Ascending aorta (tissue), 2 donors: ENCODE data around the gene ITGA11. TPM values are rescaled to one million over a fixed set of nuclear protein-coding genes. Genes with fewer than 3 reads are reported as not detected.

Experiments used
- DNase-seq, 2 donors: peaks; one replicate each; pipeline ENCODE4 v3.0.0-alpha.2; 2019; ENCODE audit warnings: low spot score in 2 of 2
- H3K27ac ChIP-seq, 2 donors: fragments of 200-600 bp; sonication (generic); one replicate each; pipeline ENCODE4 v1.5.1; 2016 to 2017; ENCODE audit warnings: mild to moderate bottlenecking in 1 of 2
- H3K27me3 ChIP-seq: fragments of 200-600 bp; sonication (generic); one replicate; pipeline ENCODE4 v1.5.1; 2017
- H3K36me3 ChIP-seq, 2 donors: fragments of 200-600 bp; sonication (generic); one replicate each; pipeline ENCODE4 v1.5.1; 2016
- H3K4me1 ChIP-seq, 2 donors: fragments of 200-600 bp; sonication (generic); one replicate each; pipeline ENCODE4 v1.5.1; 2016 to 2017; ENCODE audit warnings: mild to moderate bottlenecking in 1 of 2
- H3K4me3 ChIP-seq, 2 donors: fragments of 200-600 bp; sonication (generic); one replicate each; pipeline ENCODE4 v1.5.1; 2016 to 2017; ENCODE audit warnings: mild to moderate bottlenecking in 1 of 2
- H3K9me3 ChIP-seq, 2 donors: fragments of 200-600 bp; sonication (generic); one replicate each; pipeline ENCODE4 v1.5.1; 2016
- CTCF ChIP-seq, 3 experiments: fragments of 200-600 bp in 2 of 3; fragments of 450-650 bp in 1 of 3; sonication (generic) in 2 of 3; IDR thresholded peaks; one replicate each; pipeline ENCODE4 v1.5.1; 2016 to 2019; ENCODE audit warnings: antibody characterized with exemption in 3 of 3, mild to moderate bottlenecking in 1 of 3, moderate library complexity in 1 of 3
- intact Hi-C: fragments of 100-400 bp; cut with DNase I; formaldehyde crosslinking; loops from one replicate; pipeline ENCODE4 v1.15.1; 2023
- total RNA-seq: library from RNA; depleted of rRNA; stranded (reverse); fragments of >200 nt; gene quantifications from one replicate; pipeline ENCODE4 v1.1.0, GENCODE V29; 2016

Gene ITGA11
- total RNA-seq, 1 donor from 2014 or later, result 136 TPM

- Histone ChIP-seq H3K27ac (peak overlapping the region; percentile 96 to 98), H3K27me3 (no peaks in the 10 kb centered on the region), H3K36me3 (peaks cover 30 to 69% of the 10 kb centered on the region in 2 donors), H3K4me1 (peaks cover 30 to 52% of the 10 kb centered on the region in 2 donors), H3K9me3 (no peaks in the 10 kb centered on the region), H3K4me3 (no peak overlapping the region)
- DNase-seq, result no peak
- intact Hi-C loops, result no loop called here
- TF ChIP-seq CTCF (IDR thresholded peaks at IDR 0.05), result no peak
Measured at GRCh38 chr15:68344600-68344999, 87.4 kb downstream of the ITGA11 start.

GRCh38 chr15:68343579-68344225, 88.3 kb downstream of the ITGA11 start:
- intact Hi-C loops, result no loop called here
- Histone ChIP-seq H3K36me3 (peaks cover 30 to 72% of the 10 kb centered on the region in 2 donors), H3K4me3 (no peak overlapping the region), H3K27me3 (no peaks in the 10 kb centered on the region), H3K9me3 (no peaks in the 10 kb centered on the region), H3K27ac (peak overlapping the region; percentile 96 to 98), H3K4me1 (peaks cover 24 to 54% of the 10 kb centered on the region in 2 donors)
- DNase-seq, result no peak
- no peak for TF ChIP-seq CTCF (IDR thresholded peaks at IDR 0.05)

- Histone ChIP-seq H3K4me1 (peaks cover 23 to 52% of the 10 kb centered on the region in 2 donors), H3K9me3 (no peaks in the 10 kb centered on the region), H3K27ac (peak overlapping the region; percentile 96 to 98), H3K4me3 (no peak overlapping the region), H3K36me3 (peaks cover 28 to 61% of the 10 kb centered on the region in 2 donors), H3K27me3 (no peaks in the 10 kb centered on the region)
- intact Hi-C loops, result no loop called here
- no peak for DNase-seq
- TF ChIP-seq CTCF (IDR thresholded peaks at IDR 0.05), result no peak
Measured at GRCh38 chr15:68341760-68342725, 89.9 kb downstream of the ITGA11 start.

- H3K27me3 ChIP-seq, result no peaks in the 10 kb centered on the region
- no peaks in the 10 kb centered on the region for H3K9me3 ChIP-seq
- no peak for TF ChIP-seq CTCF (IDR thresholded peaks at IDR 0.05)
- no peak overlapping the region for H3K4me3 ChIP-seq
- H3K27ac ChIP-seq, result peak overlapping the region; percentile 96 to 98
- H3K36me3 ChIP-seq, result peaks cover 20 to 54% of the 10 kb centered on the region in 2 donors
- DNase-seq, result peak in 1 of 2 donors; percentile 89
- H3K4me1 ChIP-seq, result peaks cover 26 to 57% of the 10 kb centered on the region in 2 donors
- intact Hi-C loops, result no loop called here
Measured at GRCh38 chr15:68340726-68341671, 91.0 kb downstream of the ITGA11 start.

GRCh38 chr15:68339481-68339880, 92.5 kb downstream of the ITGA11 start:
- TF ChIP-seq CTCF (IDR thresholded peaks at IDR 0.05), result no peak
- H3K4me1 ChIP-seq, result peaks cover 37 to 71% of the 10 kb centered on the region in 2 donors
- H3K27me3 ChIP-seq, result no peaks in the 10 kb centered on the region
- peak overlapping the region; percentile 96 to 98 for H3K27ac ChIP-seq
- intact Hi-C loops, result no loop called here
- no peak overlapping the region for H3K4me3 ChIP-seq
- H3K36me3 ChIP-seq, result peaks cover 9 to 41% of the 10 kb centered on the region in 2 donors
- no peak for DNase-seq
- H3K9me3 ChIP-seq, result no peaks in the 10 kb centered on the region
